HT1080 (cell line): ENCODE measurements around the gene RHOH. TPM values are rescaled to one million over a fixed set of nuclear protein-coding genes. Genes with fewer than 3 reads are reported as not detected.
A peak's percentile ranks its signal among the peaks of the same experiment; 100 is the strongest.
"Not testable (repeated sequence)": the region's sequence is repeated elsewhere in the genome, so short reads cannot be mapped to it uniquely, and the experiment has no call there.

Source experiments
- DNase-seq: peaks from one replicate; pipeline ENCODE4 v3.0.0-alpha.2; 2015; ENCODE audit warnings: low read depth
- total RNA-seq: library from RNA; depleted of rRNA; stranded (reverse); fragments of >200 nt; shearing (Covaris generic); gene quantifications from 2 replicates; pipeline ENCODE4 v1.2.3, GENCODE V29; 2014

Gene RHOH
- total RNA-seq, 1 experiment from 2014 or later: not detected

DNA sequence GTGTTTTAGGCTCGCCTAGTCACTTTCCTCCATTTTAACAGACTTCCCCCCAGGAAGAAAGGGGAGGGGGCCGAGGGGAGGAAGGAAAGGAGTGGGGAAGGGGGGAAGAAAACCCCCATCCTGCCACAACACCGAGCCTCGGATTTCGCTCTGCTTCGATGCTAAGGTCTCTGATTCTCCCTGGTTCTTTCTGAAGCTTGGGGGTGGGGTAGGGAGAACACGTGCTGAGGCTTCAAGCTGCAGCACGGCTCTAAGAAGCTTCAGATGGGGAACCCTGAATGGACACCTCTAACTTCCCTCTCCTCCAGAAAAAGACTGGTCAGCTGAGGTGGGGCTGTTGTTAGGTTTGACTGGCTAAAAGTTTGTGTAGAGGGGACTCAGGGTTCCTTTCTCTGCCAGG, 61.8 kb downstream of the RHOH start:
- no peak for DNase-seq

DNA sequence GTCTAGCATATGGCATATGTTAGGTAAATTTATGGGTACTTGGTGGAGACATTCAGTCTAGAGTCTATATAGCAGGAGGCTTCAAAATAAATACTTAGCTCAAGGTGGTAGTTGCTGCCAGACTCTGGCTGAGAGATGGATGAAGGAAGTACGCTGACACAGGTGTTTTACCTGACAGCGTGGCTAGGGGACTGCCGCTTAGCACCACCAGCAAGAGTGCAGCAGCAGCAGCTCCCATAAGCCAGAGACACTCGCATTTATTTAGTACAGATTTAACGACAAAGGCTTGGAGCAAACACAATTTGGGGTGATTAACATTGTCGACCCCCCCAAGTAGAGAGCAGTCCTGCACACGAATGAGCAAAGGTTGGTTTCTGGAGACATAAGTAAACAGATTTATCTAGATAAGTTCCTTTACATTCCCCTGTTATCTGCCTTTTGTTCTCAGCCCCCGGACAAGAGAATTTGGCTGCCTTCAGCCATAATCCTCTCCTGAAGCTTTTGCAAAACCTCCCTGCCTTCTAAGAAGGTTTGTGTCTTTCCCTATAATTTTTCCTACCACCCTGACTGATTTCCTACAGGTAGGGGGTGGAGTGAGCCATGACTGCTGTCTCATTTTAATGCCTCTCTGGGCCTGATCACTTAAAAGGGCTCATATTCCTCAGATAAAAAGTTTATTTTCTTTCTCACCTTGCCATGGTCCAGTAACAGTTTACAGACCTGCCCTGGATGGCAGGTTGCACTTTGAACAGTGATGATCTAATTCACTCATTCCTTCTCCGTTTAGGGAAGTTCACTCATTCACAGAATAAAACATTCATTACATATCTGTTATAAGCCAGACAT, 64.6 kb downstream of the RHOH start:
- no peak for DNase-seq

DNA sequence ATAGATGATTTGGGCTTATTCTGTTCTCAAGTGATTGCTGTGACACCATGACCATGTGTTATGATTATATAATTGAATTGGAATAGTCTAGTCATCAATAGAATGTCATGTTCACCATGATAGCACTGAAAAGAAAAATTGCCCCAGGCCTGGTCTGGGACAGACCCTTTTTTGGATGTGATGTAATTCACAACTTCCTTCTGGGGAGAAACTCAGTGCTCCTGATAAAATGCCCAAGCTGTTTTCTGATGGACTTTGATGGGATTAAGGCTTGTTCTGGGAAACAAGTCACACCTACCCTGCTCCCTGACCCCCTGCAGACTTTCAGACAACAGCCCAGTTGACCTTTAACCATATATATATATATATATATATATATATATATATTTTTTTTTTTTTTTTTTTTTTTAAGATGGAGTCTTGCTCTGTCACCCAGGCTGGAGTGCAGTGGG, 65.3 kb downstream of the RHOH start:
- DNase-seq: no peak

- no peak for DNase-seq
Observed at GRCh38 chr4:40262861-40263260, 66.0 kb downstream of the RHOH start.

DNA sequence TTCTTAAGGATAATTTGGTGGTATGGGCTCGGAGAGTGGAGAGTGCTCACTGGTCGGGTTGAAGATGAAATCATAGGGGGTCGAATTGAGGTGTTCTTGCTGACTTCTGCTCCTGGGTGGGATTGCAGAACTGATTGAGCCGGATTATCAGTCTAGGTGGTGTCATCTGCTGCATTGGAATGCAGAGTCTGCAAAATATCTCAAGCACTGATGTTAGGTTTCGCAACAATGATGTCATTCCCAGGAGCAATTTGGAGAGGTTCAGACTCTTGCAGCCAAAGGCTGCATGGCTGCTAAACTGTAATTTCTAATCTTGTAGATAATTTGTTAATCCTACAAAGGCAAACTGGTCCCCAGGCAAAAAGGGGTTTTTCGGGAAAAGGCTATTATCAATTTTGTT, 67.7 kb downstream of the RHOH start:
- DNase-seq: peak; percentile 17

DNA sequence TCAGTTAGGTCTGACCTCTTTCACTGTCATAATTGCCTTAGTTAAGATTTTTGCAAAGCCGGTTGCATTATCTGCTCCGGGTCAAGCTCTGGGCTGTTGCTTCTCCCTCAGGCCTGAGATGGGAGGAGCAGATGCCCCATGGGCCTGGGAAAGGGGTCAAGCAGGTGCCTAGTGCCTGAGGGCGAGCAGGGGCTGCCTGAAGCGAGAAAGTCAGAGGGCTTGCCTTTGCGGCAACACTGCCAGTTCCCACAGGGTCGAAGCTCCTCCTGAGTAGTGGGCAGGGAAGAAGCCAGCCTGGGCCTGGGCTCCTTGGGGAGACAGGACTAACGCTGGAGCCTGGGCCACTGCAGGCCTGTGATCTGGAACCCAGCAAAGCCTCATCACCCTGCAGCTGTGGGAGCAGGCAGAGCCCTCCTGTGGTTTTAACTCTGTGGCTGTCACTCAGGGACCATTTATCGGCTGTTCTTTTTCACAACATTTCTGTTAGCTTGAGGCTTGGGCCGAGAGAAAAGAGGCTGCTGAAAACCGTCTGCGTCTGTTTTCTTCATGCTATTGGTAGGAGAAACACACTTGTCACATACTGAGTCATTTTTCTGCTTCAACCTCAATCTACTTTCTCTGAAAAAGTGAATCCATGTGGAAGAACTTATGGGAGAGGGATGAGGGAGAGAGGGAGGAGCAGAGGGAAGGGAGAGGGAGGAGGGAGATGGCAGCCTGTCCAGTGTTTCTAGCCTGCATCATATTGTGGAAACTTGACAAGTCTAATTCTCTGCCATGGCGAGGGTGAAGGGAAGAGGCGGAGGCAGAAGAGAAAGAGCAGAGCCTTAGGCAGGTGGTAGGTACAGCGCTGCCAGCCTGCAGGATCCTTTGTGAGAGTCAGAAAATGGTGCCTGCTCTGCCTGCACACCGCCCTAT, 68.4 kb downstream of the RHOH start:
- DNase-seq: peak; percentile 32

DNA sequence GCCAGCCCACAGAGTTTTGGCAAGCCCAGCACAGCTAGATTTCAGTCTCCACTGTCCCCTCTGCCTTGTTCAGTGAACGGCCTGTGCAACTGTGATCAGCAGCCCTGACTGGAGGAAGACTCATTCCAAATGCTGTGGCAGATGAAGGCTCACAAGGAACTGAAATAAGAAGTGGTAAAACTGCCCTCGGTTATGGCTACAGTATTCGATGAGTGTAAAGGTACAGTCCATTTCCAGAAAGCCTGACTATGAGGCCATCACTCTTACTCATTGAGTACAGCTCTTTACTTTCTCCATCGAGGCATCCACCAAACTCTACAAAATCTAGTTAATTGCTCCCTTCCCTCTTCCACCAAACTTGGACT, 69.1 kb downstream of the RHOH start:
- DNase-seq: no peak

- DNase-seq: no peak
Observed at GRCh38 chr4:40269133-40269532, 72.3 kb downstream of the RHOH start.

- no peak for DNase-seq
Observed at GRCh38 chr4:40270609-40271008, 73.8 kb downstream of the RHOH start.

- DNase-seq: no peak
Observed at GRCh38 chr4:40275065-40275730, 78.4 kb downstream of the RHOH start.

DNA sequence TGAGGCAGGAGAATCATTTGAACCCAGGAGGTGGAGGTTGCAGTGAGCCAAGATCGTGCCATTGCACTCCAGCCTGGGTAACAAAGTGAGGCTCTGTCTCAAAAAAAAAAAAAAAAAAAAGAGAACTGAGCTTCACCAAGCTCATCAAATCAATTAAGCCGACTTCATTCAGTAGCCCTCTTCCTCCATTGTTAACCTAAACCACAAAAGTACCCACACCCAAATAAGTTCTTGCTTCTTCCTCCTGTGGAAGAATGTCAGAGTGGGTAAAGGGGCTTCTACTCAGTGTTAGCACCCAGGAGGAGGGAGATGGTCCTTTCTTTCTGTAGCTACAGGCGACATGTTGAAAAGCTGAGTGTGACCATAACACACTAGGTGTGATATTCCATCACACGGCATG, 79.7 kb downstream of the RHOH start:
- DNase-seq: no peak

DNA sequence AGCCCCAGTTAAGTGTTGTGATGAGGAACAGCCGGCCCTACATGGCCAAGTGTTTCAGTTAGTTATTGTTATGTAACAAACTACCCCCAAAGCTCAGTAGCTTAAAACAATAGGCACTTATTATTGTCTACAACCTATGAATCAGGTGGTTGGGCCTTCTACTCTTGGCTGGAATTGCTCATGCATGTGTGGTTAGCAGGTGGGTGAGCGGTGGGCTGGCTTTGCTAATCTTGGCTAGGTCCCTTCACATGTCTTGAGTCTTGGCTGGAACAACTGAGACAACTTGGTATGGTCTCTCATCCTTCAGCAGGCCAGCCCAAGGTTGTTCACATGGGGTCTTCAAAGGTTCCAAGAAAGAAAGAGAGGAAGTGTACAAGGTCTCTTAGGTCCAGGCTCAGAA, 83.8 kb downstream of the RHOH start:
- DNase-seq: peak; percentile 38

DNA sequence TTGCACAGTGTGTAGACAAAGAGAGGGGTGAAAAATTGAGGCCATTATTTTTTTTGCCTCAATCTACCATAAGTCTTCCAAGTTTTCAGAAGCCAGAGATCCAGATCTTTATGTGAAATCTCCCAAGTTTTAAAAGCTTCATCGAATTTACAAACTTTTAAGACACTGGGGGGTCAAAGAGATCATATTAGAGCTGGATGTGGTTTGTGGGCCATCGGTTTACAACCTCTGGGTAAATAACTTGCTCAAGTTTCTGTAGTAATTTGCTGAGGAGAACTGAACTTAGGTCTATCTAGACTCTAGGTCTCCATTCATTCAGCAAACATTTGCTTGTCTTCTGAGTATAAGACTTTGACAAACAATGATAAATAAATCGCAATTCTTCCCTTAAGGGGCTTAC, 84.3 kb downstream of the RHOH start:
- DNase-seq: no peak

DNA sequence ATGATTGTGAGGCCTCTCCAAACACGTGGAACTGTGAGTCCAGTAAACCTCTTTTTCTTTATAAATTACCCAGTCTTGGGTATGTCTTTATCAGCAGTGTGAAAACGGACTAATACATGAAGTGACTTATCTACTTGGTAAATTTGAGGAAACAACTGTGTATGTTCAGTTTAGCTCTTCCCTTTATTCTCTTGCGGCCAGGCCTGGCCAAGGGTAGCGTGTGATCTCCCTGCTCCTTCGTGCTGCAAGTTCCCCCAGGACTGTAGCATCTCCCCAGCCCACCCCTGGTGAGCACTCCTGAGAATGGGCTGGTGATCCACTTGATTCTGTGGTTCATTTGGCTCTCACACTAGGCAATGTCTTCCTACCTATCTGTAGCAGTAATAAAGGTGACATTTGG, 85.1 kb downstream of the RHOH start:
- DNase-seq: no peak

DNA sequence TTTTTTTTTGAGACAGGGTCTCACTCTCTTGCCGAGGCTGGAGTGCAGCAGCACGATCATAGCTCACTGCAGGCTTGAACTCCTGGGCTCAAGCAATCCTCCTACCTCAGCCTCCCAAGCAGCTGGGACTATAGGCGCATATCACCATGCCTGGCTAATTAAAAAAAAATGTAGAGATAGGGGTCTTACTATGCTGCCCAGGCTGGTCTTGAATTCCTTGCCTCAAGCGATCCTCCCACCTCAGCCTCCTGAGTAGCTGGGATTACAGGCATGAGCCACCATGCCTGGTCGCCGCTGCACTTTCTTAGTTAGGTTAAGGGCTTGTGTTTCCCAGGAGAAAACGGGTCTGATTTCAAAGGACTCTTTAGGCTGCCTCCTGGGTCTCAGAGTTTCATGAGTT, 86.0 kb downstream of the RHOH start:
- not testable (repeated sequence) for DNase-seq

GRCh38 chr4:40283413-40283812, 86.6 kb downstream of the RHOH start:
- peak; percentile 42 for DNase-seq

- DNase-seq: peak; percentile 87
Observed at GRCh38 chr4:40283968-40284367, 87.1 kb downstream of the RHOH start.

GRCh38 chr4:40285692-40286091, 88.9 kb downstream of the RHOH start:
- DNase-seq: no peak

DNA sequence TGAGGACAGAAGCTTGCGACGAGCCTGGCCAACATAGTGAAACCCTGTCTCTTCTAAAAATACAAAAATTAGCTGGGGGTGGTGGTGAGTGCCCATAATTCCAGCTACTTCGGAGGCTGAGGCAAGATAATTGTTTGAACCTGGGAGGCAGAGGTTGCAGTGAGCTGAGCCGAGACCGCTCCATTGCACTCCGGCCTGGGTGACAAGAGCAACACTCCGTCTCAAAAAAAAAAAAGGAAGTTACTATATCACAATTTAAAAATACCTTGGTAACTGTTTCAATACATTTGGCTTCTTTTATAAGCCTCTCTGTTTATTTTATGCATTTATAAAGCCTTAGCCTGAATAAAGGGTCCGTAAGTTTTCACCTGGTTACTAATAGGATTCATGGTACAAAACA, 91.7 kb downstream of the RHOH start:
- no peak for DNase-seq

DNA sequence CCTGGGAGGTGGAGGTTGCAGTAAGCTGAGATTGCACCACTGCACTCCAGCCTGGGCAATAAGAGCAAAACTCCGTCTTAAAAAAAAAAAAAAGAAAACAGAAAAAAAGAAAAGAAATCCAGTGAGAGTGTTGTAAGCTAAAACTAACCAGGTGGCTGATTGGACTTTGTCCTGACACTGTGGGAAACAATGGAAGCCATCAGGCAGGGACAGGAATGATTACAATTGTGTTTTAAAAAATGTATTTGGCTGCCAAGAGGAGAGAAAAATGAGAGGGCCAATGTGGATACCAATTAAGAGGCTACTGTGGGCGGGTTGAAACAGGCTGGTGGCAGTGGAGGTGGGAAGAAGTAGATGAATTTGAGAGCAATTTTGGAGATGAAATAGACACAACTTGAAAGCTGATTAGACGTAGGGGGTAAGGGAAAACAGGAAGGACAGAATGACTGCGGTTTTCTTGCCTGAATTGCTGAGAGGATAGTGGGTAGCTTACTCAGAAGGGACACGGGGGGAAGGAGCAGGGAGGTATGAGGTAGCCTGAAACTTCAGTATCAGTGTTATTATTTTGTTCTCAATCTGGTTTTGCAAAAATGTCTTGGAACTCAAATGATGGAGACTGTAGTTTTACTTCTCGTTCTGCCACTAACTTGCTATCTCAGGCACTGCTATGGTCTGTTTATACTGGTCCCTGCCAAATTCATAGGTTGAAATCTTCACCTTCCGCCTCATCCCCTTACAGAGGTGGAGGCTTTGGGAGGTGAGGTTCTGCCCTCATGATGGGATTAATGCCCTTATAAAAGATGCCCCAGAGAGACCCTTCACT, 92.7 kb downstream of the RHOH start:
- DNase-seq: peak; percentile 67

GRCh38 chr4:40290611-40291186, 93.9 kb downstream of the RHOH start:
- peak; percentile 86 for DNase-seq
